ENCODE measurements around the gene ACOT9.
A peak's percentile ranks its signal among the peaks of the same experiment; 100 is the strongest.
"Not testable (repeated sequence)": the region's sequence is repeated elsewhere in the genome, so short reads cannot be mapped to it uniquely, and the experiment has no call there.

Gene ACOT9, protein sequence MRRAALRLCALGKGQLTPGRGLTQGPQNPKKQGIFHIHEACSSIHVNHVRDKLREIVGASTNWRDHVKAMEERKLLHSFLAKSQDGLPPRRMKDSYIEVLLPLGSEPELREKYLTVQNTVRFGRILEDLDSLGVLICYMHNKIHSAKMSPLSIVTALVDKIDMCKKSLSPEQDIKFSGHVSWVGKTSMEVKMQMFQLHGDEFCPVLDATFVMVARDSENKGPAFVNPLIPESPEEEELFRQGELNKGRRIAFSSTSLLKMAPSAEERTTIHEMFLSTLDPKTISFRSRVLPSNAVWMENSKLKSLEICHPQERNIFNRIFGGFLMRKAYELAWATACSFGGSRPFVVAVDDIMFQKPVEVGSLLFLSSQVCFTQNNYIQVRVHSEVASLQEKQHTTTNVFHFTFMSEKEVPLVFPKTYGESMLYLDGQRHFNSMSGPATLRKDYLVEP

GRCh38 chrX:23742697-23743622, at the start of gene ACOT9:
Gene ACOT9 (minus strand): TSS chrX:23743276. CDS start chrX:23743144, 132 bp downstream.
- DNase-seq (ENCODE audit: low spot score) = peak; percentile 81

DNA sequence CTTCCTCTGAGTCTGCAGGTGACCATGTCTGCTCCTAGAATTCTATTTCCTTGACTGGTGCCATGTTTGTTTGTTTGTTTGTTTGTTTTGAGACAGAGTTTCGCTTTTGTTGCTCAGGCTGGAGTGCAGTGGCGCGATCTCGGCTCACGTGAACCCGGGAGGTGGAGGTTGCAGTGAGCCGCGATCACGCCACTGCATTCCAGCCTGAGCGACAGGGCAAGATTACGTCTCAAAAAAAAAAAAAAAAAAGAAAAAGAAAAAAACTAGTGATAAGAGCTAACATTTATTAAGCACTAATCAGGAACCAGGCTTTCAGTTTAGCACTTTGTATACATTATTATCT, 47.0 kb upstream of the ACOT9 start:
- no peak for DNase-seq (ENCODE audit: low spot score)

- DNase-seq (ENCODE audit: low spot score) = no peak
Measured at GRCh38 chrX:23789386-23790154, 46.5 kb upstream of the ACOT9 start.

DNA sequence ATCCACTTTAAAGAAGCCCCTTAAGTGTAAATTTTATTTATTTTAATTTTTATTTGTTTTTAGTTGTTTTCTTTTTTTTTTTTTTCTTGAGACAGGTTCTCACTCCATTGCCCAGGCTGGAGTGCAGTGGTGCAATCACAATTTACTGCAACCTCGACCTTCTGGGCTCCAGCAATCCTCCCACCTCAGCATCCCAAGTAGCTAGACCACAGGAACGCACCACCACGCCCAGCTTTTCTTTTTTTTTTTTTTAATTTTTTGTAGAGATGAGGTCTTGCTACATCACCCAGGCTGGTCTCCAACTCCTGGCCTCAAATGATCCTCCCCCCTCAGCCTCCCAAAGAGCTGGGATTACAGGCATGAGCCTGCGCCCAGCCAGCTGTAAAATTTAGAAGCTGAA, 45.9 kb upstream of the ACOT9 start:
- no peak for DNase-seq (ENCODE audit: low spot score)

DNA sequence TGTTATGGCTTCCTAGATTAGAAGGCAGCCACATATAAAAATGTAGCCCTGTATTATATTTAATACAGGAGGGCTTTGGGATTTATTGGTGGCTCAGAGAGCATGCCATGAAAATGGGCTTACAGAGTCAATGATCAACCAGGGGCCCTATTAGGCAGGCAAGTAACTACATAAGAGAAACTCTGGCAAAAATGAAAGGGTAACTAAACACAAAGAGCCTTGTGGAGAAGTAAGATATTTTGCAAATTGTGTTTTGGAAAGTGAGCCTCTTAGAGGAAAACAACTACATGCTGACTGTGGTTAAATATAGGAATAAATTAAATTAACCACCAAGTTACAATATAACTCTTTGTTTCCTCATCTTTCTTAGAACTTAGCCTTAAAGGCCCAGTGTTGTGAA, 45.4 kb upstream of the ACOT9 start:
- DNase-seq (ENCODE audit: low spot score) = peak; percentile 62

DNA sequence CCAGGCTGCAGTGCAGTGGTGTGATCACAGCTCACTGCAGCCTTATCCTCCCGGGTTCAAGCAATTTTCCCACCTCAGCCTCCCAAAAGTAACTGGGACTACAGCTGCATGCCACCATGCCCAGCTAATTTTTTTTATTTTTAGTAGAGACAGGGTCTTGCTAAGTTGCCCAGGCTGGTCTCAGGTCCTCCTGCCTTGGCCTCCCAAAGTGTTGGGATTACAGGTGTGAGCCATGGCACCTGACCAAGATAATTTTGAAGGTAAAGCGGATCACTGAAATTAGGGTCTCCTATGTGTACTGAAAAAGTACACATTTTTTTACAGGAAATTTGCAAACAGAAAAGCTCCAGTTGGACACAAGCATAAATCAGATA, 44.7 kb upstream of the ACOT9 start:
- no peak for DNase-seq (ENCODE audit: low spot score)

GRCh38 chrX:23786268-23786815, 43.3 kb upstream of the ACOT9 start:
- DNase-seq (ENCODE audit: low spot score) = no peak

DNA sequence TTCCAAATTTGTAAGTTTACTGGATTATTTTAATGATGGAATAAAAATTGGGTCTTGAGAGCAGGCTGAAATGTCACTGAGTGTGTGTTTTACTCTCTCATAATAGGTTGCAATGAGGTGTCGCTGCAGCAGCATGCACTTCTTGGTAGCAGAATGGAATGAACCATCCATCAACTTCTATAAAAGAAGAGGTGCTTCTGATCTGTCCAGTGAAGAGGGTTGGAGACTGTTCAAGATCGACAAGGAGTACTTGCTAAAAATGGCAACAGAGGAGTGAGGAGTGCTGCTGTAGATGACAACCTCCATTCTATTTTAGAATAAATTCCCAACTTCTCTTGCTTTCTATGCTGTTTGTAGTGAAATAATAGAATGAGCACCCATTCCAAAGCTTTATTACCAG, 42.5 kb upstream of the ACOT9 start:
- DNase-seq (ENCODE audit: low spot score) = no peak

- no peak for DNase-seq (ENCODE audit: low spot score)
Measured at GRCh38 chrX:23784470-23785331, 41.6 kb upstream of the ACOT9 start.

DNA sequence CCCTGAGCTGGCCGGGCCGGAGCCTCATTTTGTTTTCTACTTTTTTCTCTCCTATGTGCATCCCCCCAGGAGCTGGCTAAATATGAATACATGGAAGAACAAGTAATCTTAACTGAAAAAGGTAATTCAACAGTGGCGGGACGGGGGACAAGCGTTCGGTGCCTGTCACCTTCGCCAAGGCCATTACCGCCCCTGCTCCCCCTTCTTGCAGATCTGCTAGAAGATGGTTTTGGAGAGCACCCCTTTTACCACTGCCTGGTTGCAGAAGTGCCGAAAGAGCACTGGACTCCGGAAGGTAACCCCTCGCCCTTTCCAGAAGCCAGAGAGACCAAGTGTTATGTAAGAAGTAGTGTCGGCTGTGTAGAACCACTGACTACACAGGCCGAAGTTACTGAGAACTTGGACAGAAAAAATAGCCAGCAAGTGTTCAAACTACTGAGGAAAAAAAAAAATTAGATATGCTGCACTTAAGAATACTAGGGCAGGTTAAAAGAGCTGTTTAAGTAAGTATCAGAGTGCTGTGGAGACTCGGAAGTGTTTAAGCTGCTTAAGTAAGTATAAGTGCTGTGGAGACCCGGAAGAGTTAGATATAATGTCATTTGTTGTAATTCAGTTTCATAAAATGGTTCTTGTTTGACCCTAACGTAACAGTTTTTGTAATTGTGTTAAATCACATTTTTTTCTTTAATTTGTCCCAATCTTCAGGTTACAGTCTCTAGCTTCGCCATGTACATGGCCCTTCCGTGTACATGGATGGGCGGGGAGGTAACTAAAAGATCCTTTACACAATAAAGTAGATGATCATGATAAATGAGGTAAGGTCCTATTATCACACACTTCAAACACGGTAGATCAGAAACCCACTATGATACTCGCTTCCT, 40.8 kb upstream of the ACOT9 start:
- DNase-seq (ENCODE audit: low spot score) = no peak

- DNase-seq (ENCODE audit: low spot score) = peak; percentile 66
Measured at GRCh38 chrX:23782863-23783588, 40.0 kb upstream of the ACOT9 start, which contains the start of gene SAT1. Gene SAT1 (plus strand): TSS chrX:23783173. CDS start chrX:23783352, 179 bp downstream.

- no peak for DNase-seq (ENCODE audit: low spot score)
Measured at GRCh38 chrX:23782455-23782854, 39.4 kb upstream of the ACOT9 start.

GRCh38 chrX:23779025-23779424, 35.9 kb upstream of the ACOT9 start:
- DNase-seq (ENCODE audit: low spot score) = no peak

DNA sequence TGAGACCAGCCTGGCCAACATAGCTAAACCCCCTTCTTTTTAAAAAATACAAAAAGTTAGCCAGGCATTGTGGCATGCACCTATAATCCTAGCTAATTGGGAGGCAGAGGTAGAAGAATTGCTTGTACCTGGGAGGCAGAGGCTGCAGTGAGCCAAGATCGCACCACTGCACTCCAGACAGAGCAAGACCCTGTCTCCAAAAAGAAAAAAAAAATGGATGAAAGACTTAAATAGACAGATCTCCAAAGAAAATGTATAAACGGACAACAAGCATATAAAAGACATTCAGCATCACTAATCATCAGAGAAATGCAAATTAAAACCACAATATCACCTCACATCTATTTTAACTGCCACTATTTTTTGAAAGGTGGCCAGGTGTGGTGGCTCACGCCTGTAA, 33.3 kb upstream of the ACOT9 start:
- DNase-seq (ENCODE audit: low spot score) = no peak

DNA sequence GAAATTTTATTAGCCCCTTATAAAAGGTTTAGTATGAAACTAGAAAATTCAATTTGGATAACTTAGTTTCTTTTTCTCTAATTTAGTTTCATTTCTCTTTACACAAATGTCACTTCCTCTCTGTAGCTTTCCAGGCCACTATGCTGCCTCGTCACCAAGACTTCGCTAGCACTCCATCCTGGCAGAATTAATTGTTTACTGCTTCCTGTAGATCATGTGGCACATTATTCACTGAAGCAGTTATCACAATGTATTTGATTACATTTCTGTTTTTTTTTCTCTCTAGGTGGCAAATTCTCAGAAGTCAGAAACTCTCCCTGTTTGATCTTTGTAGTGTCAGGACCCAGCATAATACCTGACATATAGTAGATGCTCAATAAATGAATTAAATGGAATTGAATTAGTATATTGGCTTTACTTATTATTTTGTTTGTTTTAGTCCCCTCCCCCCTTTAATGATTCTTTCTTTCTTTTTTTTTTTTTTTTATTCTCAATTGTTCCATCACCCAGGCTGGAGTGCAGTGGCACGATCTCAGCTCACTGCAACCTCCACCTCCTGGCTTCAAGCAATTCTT, 30.6 kb upstream of the ACOT9 start:
- no peak for DNase-seq (ENCODE audit: low spot score)

- not testable (repeated sequence) for DNase-seq (ENCODE audit: low spot score)
Measured at GRCh38 chrX:23771086-23771485, 28.0 kb upstream of the ACOT9 start.

- no peak for DNase-seq (ENCODE audit: low spot score)
Measured at GRCh38 chrX:23770142-23770541, 27.1 kb upstream of the ACOT9 start.

GRCh38 chrX:23766650-23767551, 23.8 kb upstream of the ACOT9 start:
- no peak for DNase-seq (ENCODE audit: low spot score)
